ENCODE data around the gene PCA3.

- no peak for TF ChIP-seq EZH2 (IDR thresholded peaks at IDR 0.05)
- TF ChIP-seq FOXP2 (optimal IDR thresholded peaks at IDR 0.05; ENCODE audit: control extremely low read depth, extremely low read length, insufficient read depth): no peak
These were observed 53.3 kb downstream of the PCA3 start for GRCh38 chr9:76817489-76817888.
